K562 (cell line): ENCODE results near the gene RYK. TPM values are rescaled to one million over a fixed set of nuclear protein-coding genes. Genes with fewer than 3 reads are reported as not detected.

Experiments used
- ATAC-seq: fragments of 200-7000 bp; cut with Tn5 transposase; 3 replicates; pipeline ENCODE4 v1.9.1; 2020; ENCODE audit warnings: moderate library complexity
- BruUV-seq: library from RNA; stranded (reverse); fragments of 400-500 nt; replicated peaks from 2 replicates; lab custom pipeline; 2021; lab: Mats Ljungman, UMichigan
- CTCF ChIA-PET: fragments of 300-600 bp; formaldehyde crosslinking; extraction: SDS; loops from one replicate; lab custom pipeline; 2021; ENCODE audit warnings: low intra/inter-chr PET ratio; lab: Yijun Ruan, JAX
- POLR2A ChIA-PET: fragments of 300-600, 350-650 bp; sonication (Branson Sonifier 250); formaldehyde crosslinking; extraction: SDS; loops from one replicate; lab custom pipeline; 2021; ENCODE audit warnings: antibody characterized with exemption, inconsistent platforms; lab: Yijun Ruan, JAX
- DNase-seq, 4 experiments: peaks; one replicate each; pipeline versions ENCODE4 v3.0.0 to v3.0.0-alpha.2; 2011 to 2018; ENCODE audit warnings: low spot score in 3 of 4, mixed read lengths in 3 of 4; ENCODE audit errors: extremely low read depth in 1 of 4
- FAIRE-seq: peaks from 2 replicates; lab custom pipeline; 2011; peaks lifted over from hg19 to GRCh38; lab: Jason Lieb, UNC
- H2AFZ ChIP-seq: 2 replicates; pipeline ENCODE4 v1.6.0; 2011; ENCODE audit warnings: low read depth, low read length, control low read depth, inconsistent platforms
- H3K27ac ChIP-seq: fragments of 200-600 bp; 3 replicates; pipeline ENCODE4 v1.8.0; 2011; ENCODE audit warnings: low read depth, mild to moderate bottlenecking, control low read depth, inconsistent platforms, low read length, moderate library complexity, mixed read lengths; ENCODE audit errors: extremely low read depth
- H3K27me3 ChIP-seq, 2 experiments: fragments of 300-600 bp in 1 of 2; 2 replicates in 1 of 2; 3 replicates in 1 of 2; pipeline versions ENCODE4 v1.6.0 to v1.8.0; 2011; ENCODE audit warnings: inconsistent platforms in 2 of 2, low read length in 2 of 2, mild to moderate bottlenecking in 1 of 2, mixed read lengths in 1 of 2, moderate library complexity in 1 of 2; ENCODE audit not compliant: control insufficient read depth in 2 of 2, insufficient read depth in 2 of 2
- H3K36me3 ChIP-seq: fragments of 300-600 bp; 3 replicates; pipeline ENCODE4 v1.8.0; 2011; ENCODE audit warnings: mild to moderate bottlenecking, low read length, inconsistent platforms; ENCODE audit not compliant: control insufficient read depth, insufficient read depth
- H3K4me1 ChIP-seq, 2 experiments: fragments of 200-600 bp in 1 of 2; replicated peaks in 1 of 2; 2 replicates in 1 of 2; 3 replicates in 1 of 2; pipeline versions ENCODE4 v1.5.1 to v1.8.0; 2011; ENCODE audit warnings: inconsistent platforms in 2 of 2, low read length in 2 of 2, mild to moderate bottlenecking in 1 of 2, mixed read lengths in 1 of 2, moderate library complexity in 1 of 2; ENCODE audit not compliant: control insufficient read depth in 2 of 2, insufficient read depth in 2 of 2
- H3K4me2 ChIP-seq: 2 replicates; pipeline ENCODE4 v1.6.1; 2011; ENCODE audit warnings: low read length, control low read depth, inconsistent platforms, mixed read lengths; ENCODE audit not compliant: insufficient read depth
- H3K4me3 ChIP-seq: fragments of 200-600 bp; sonication (generic), shearing (Covaris generic); 2 replicates; pipeline ENCODE4 v1.5.1; 2016; ENCODE audit warnings: control low read depth, inconsistent platforms
- H3K79me2 ChIP-seq: fragments of 200-600 bp; 3 replicates; pipeline ENCODE4 v1.8.0; 2011; ENCODE audit warnings: low read length, inconsistent platforms; ENCODE audit not compliant: control insufficient read depth, insufficient read depth
- H3K9ac ChIP-seq, 2 experiments: 2 replicates each; pipeline versions ENCODE4 v1.6.0 to v1.6.1; 2011; ENCODE audit warnings: low read depth in 2 of 2, low read length in 2 of 2, control low read depth in 1 of 2, inconsistent platforms in 1 of 2, mild to moderate bottlenecking in 1 of 2, mixed read lengths in 1 of 2; ENCODE audit not compliant: insufficient read depth in 1 of 2
- H3K9me1 ChIP-seq: one replicate; pipeline ENCODE4 v1.6.0; 2011; ENCODE audit warnings: inconsistent platforms, mild to moderate bottlenecking, low read length, moderate library complexity; ENCODE audit not compliant: control insufficient read depth, insufficient read depth
- H3K9me3 ChIP-seq: replicated peaks from 2 replicates; pipeline ENCODE4 v1.5.1; 2011; ENCODE audit warnings: low read depth, low read length, inconsistent platforms; ENCODE audit not compliant: control insufficient read depth, insufficient read depth
- H4K20me1 ChIP-seq: replicated peaks from 2 replicates; pipeline ENCODE4 v1.6.1; 2011; ENCODE audit warnings: low read length, inconsistent platforms, mixed read lengths; ENCODE audit not compliant: control insufficient read depth, insufficient read depth
- MAFF ChIP-seq: IDR thresholded peaks from 2 replicates; pipeline ENCODE4 v1.6.1; 2012; ENCODE audit warnings: low read length, improper control_type of control experiment
- MEF2D ChIP-seq: conservative IDR thresholded peaks from 2 replicates; pipeline ENCODE4 v1.6.1; 2016; ENCODE audit warnings: low read depth, missing genetic modification characterization, missing compliant biosample characterization
- PTBP1 ChIP-seq: fragments of 200-400 bp; formaldehyde crosslinking; IDR thresholded peaks from 2 replicates; pipeline ENCODE4 v1.6.1; 2017; ENCODE audit warnings: low read depth, low read length
- RUNX1 ChIP-seq: sonication (generic); IDR thresholded peaks from 2 replicates; pipeline ENCODE4 v1.6.1; 2016; ENCODE audit warnings: antibody characterized with exemption, low read depth
- ZNF551 ChIP-seq: fragments of 250-450 bp; sonication (Bioruptor Pico); IDR thresholded peaks from 2 replicates; pipeline ENCODE4 v1.5.0; 2021; ENCODE audit warnings: mild to moderate bottlenecking, moderate library complexity
- ZNF696 ChIP-seq: fragments of 250-450 bp; sonication (Bioruptor Pico); conservative IDR thresholded peaks from 2 replicates; pipeline ENCODE4 v1.4.0; 2020; ENCODE audit warnings: mild to moderate bottlenecking, moderate library complexity
- ZNF75A ChIP-seq: fragments of 450-650 bp; formaldehyde crosslinking; IDR thresholded peaks from 2 replicates; pipeline ENCODE4 v1.4.0; 2020; ENCODE audit warnings: mild to moderate bottlenecking
- ZNF780A ChIP-seq: fragments of 250-450 bp; sonication (Bioruptor Pico); IDR thresholded peaks from 2 replicates; pipeline ENCODE4 v1.5.0; 2021; ENCODE audit warnings: mild to moderate bottlenecking
- WGBS: fragments of 100-300 bp; shearing (Covaris generic); methylation state at CpG from one replicate; pipeline ENCODE4 v1.1.6; 2016; ENCODE audit warnings: low coverage, mixed read lengths; ENCODE audit not compliant: insufficient coverage; ENCODE audit errors: missing lambda C conversion rate; 5-methylcytosine and 5-hydroxymethylcytosine counted together
- in situ Hi-C: fragments of 300-500 bp; cut with MboI; formaldehyde crosslinking; loops from 4 replicates; pipeline ENCODE4 v1.15.0; 2018; ENCODE audit warnings: inconsistent platforms, mixed read lengths
- intact Hi-C: fragments of 100-400 bp; cut with micrococcal nuclease; formaldehyde crosslinking; loops from 2 replicates; pipeline ENCODE4 v1.14.2; 2022
- polyA plus RNA-seq, 8 experiments: library from polyadenylated mRNA; depleted of rRNA in 4 of 8; stranded (reverse) in 5 of 8; unstranded in 3 of 8; fragments of >200 nt; fragmentation: Nextera tagmentation in 2 of 8; fragmentation: Illumina TruSeq in 1 of 8; extraction: Ambion mirVana in 2 of 8; extraction: Trizol in 1 of 8; gene quantifications; 2 replicates each; pipeline versions ENCODE4 v1.2.1 to v1.2.3, GENCODE V29; 2011 to 2014; ENCODE audit warnings: inconsistent platforms in 1 of 8, missing spikeins in 1 of 8
- total RNA-seq, 7 experiments: library from RNA; depleted of rRNA in 6 of 7; stranded (reverse); fragments of >200 nt in 6 of 7; fragmentation: Illumina TruSeq in 2 of 7; extraction: Trizol in 2 of 7; gene quantifications; 2 replicates each; pipeline versions ENCODE4 v1.2.1 to v1.2.3, GENCODE V29; 2011 to 2021; ENCODE audit warnings: low replicate concordance in 1 of 7
- TF ChIP-seq, protein P1 (sequence below): fragments of 450-650 bp; IDR thresholded peaks from 2 replicates; pipeline ENCODE4 v1.6.1; 2014; ENCODE audit warnings: low read depth, mild to moderate bottlenecking, moderate library complexity, borderline replicate concordance
- TF ChIP-seq, protein P2 (sequence below): fragments of 450-650 bp; IDR thresholded peaks from 2 replicates; pipeline ENCODE4 v1.6.1; 2016; ENCODE audit warnings: mild to moderate bottlenecking, moderate library complexity

RYK gene
- total and polyA plus RNA-seq, 9 of the 15 experiments (the other 6 are each of a cell fraction or from before 2014, with no cell fraction given), result 4.2 to 29.5 (median 16.6) TPM

DNA sequence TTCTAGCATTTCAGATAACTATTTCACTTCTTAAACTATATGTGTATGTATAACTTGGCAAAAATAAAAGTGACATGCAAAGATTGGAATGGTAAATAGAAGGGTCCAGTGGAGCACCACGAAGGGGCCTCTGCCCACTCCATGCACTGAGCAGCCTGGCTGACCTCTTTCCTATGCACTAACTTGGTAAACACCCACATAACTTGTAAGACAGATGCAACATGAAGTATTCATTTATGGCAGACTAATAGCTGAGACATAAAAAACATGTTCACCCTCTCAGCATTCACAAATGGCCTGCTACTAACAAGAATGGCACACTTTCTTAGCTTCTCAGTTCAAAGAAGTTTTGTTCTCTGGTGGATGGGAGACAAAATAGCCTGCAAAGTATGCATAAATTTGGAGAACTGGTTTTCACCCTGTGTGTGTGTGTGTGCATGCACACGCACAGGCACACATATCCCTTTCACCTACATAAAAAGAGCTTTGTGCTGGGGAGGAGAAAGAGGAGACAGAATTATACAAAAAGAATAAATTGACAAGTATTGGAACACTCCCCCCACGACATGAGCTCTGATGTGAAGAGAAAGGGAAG, 26.5 kb upstream of the RYK start:
- no peaks in the 10 kb centered on the region for H3K36me3 ChIP-seq
- intact Hi-C loops, result no loop called here
- DNase-seq (no peak), FAIRE-seq (no peak), ATAC-seq (no peak)
- H3K79me2 ChIP-seq, result no peaks in the 10 kb centered on the region
- WGBS, result 0% methylated on average over 3 of the region's 3 CpGs
- H3K9me3 ChIP-seq, result no peaks in the 10 kb centered on the region
- no peak overlapping the region for H3K9ac ChIP-seq
- H3K27me3 ChIP-seq, result peaks cover 0 to 6% of the 10 kb centered on the region in 2 experiments; a peak in 2 of 5 replicates
- H3K4me2 ChIP-seq, result no peak overlapping the region
- no peak overlapping the region for H3K4me3 ChIP-seq
- ChIA-PET POLR2A (no interaction called here), CTCF (no interaction called here)
- H2AFZ ChIP-seq, result no peak overlapping the region
- in situ Hi-C loops, result no loop called here
- no TSS peak for BruUV-seq
- H3K9me1 ChIP-seq, result no peaks in the 10 kb centered on the region
- no peaks in the 10 kb centered on the region for H3K4me1 ChIP-seq
- no peaks in the 10 kb centered on the region for H4K20me1 ChIP-seq
- H3K27ac ChIP-seq, result no peak overlapping the region
- TF ChIP-seq, protein P1, sequence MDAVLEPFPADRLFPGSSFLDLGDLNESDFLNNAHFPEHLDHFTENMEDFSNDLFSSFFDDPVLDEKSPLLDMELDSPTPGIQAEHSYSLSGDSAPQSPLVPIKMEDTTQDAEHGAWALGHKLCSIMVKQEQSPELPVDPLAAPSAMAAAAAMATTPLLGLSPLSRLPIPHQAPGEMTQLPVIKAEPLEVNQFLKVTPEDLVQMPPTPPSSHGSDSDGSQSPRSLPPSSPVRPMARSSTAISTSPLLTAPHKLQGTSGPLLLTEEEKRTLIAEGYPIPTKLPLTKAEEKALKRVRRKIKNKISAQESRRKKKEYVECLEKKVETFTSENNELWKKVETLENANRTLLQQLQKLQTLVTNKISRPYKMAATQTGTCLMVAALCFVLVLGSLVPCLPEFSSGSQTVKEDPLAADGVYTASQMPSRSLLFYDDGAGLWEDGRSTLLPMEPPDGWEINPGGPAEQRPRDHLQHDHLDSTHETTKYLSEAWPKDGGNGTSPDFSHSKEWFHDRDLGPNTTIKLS, result no peak
- no peak for TF ChIP-seq MEF2D (tag)
- TF ChIP-seq, protein P2, sequence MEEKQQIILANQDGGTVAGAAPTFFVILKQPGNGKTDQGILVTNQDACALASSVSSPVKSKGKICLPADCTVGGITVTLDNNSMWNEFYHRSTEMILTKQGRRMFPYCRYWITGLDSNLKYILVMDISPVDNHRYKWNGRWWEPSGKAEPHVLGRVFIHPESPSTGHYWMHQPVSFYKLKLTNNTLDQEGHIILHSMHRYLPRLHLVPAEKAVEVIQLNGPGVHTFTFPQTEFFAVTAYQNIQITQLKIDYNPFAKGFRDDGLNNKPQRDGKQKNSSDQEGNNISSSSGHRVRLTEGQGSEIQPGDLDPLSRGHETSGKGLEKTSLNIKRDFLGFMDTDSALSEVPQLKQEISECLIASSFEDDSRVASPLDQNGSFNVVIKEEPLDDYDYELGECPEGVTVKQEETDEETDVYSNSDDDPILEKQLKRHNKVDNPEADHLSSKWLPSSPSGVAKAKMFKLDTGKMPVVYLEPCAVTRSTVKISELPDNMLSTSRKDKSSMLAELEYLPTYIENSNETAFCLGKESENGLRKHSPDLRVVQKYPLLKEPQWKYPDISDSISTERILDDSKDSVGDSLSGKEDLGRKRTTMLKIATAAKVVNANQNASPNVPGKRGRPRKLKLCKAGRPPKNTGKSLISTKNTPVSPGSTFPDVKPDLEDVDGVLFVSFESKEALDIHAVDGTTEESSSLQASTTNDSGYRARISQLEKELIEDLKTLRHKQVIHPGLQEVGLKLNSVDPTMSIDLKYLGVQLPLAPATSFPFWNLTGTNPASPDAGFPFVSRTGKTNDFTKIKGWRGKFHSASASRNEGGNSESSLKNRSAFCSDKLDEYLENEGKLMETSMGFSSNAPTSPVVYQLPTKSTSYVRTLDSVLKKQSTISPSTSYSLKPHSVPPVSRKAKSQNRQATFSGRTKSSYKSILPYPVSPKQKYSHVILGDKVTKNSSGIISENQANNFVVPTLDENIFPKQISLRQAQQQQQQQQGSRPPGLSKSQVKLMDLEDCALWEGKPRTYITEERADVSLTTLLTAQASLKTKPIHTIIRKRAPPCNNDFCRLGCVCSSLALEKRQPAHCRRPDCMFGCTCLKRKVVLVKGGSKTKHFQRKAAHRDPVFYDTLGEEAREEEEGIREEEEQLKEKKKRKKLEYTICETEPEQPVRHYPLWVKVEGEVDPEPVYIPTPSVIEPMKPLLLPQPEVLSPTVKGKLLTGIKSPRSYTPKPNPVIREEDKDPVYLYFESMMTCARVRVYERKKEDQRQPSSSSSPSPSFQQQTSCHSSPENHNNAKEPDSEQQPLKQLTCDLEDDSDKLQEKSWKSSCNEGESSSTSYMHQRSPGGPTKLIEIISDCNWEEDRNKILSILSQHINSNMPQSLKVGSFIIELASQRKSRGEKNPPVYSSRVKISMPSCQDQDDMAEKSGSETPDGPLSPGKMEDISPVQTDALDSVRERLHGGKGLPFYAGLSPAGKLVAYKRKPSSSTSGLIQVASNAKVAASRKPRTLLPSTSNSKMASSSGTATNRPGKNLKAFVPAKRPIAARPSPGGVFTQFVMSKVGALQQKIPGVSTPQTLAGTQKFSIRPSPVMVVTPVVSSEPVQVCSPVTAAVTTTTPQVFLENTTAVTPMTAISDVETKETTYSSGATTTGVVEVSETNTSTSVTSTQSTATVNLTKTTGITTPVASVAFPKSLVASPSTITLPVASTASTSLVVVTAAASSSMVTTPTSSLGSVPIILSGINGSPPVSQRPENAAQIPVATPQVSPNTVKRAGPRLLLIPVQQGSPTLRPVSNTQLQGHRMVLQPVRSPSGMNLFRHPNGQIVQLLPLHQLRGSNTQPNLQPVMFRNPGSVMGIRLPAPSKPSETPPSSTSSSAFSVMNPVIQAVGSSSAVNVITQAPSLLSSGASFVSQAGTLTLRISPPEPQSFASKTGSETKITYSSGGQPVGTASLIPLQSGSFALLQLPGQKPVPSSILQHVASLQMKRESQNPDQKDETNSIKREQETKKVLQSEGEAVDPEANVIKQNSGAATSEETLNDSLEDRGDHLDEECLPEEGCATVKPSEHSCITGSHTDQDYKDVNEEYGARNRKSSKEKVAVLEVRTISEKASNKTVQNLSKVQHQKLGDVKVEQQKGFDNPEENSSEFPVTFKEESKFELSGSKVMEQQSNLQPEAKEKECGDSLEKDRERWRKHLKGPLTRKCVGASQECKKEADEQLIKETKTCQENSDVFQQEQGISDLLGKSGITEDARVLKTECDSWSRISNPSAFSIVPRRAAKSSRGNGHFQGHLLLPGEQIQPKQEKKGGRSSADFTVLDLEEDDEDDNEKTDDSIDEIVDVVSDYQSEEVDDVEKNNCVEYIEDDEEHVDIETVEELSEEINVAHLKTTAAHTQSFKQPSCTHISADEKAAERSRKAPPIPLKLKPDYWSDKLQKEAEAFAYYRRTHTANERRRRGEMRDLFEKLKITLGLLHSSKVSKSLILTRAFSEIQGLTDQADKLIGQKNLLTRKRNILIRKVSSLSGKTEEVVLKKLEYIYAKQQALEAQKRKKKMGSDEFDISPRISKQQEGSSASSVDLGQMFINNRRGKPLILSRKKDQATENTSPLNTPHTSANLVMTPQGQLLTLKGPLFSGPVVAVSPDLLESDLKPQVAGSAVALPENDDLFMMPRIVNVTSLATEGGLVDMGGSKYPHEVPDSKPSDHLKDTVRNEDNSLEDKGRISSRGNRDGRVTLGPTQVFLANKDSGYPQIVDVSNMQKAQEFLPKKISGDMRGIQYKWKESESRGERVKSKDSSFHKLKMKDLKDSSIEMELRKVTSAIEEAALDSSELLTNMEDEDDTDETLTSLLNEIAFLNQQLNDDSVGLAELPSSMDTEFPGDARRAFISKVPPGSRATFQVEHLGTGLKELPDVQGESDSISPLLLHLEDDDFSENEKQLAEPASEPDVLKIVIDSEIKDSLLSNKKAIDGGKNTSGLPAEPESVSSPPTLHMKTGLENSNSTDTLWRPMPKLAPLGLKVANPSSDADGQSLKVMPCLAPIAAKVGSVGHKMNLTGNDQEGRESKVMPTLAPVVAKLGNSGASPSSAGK, result no peak
- TF ChIP-seq ZNF551 (CRISPR knock-in tag), result no peak
- TF ChIP-seq RUNX1, result no peak
- TF ChIP-seq PTBP1, result no peak
- TF ChIP-seq MAFF, result no peak
- no peak for TF ChIP-seq ZNF696 (CRISPR knock-in tag)
- no peak for TF ChIP-seq ZNF780A (CRISPR knock-in tag)
- TF ChIP-seq ZNF75A (CRISPR knock-in tag), result no peak
